HG02870 (cell line): ENCODE measurements around the gene MKS1.

Experiments used
- ATAC-seq: cut with Tn5 transposase; IDR thresholded peaks from one replicate; pipeline ENCODE4 v1.9.1; 2021; ENCODE audit warnings: mild to moderate bottlenecking, moderate library complexity; ENCODE audit not compliant: unreplicated experiment

The MKS1 gene

GRCh38 chr17:58205936-58206335, 13.1 kb downstream of the MKS1 start:
- ATAC-seq: no peak

GRCh38 chr17:58204796-58205195, 14.3 kb downstream of the MKS1 start:
- ATAC-seq: no peak

DNA sequence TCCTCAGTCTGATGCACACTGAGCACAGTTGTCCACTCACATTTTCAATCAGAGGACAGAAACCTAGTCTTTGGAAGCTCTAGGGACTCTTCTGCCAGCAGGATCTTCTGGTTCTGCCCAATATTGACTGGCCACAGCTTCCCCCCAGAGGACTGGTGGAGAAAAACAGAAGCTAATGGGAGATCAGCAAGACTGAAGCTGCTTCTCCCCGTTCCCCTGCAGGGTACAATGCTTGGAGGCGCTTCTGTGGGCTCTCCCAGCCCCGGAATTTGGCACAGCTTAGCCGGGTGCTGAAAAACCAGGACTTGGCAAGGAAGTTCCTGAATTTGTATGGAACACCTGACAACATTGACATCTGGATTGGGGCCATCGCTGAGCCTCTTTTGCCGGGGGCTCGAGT, 16.2 kb downstream of the MKS1 start:
- no peak for ATAC-seq

GRCh38 chr17:58200024-58200633, 18.9 kb downstream of the MKS1 start:
- no peak for ATAC-seq

DNA sequence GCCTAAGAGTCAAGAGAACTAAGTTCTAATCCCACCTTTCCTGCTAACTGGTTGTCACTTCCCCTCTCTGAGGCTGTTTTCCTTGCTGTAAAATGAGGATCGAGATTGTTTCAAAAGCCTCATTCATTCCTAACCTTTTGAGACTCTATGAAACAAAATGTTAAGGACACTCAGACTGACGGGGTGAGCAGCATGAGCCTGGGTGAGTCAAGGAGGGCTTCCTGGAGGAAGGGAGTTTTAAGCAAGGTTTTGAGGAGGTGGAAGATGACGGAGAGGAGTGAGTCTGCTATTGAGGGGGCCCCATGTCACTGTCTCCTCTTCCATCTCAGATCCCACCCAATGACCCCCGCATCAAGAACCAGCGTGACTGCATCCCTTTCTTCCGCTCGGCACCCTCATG, 22.4 kb downstream of the MKS1 start:
- ATAC-seq: no peak

GRCh38 chr17:58195518-58196123, 23.4 kb downstream of the MKS1 start:
- ATAC-seq: no peak

- no peak for ATAC-seq
Observed at GRCh38 chr17:58193641-58194255, 25.3 kb downstream of the MKS1 start.

GRCh38 chr17:58192612-58193011, 26.4 kb downstream of the MKS1 start, which contains the start of gene EPX:
Gene EPX (plus strand): TSS chr17:58192726. CDS start chr17:58192847, 121 bp downstream.
- no peak for ATAC-seq

DNA sequence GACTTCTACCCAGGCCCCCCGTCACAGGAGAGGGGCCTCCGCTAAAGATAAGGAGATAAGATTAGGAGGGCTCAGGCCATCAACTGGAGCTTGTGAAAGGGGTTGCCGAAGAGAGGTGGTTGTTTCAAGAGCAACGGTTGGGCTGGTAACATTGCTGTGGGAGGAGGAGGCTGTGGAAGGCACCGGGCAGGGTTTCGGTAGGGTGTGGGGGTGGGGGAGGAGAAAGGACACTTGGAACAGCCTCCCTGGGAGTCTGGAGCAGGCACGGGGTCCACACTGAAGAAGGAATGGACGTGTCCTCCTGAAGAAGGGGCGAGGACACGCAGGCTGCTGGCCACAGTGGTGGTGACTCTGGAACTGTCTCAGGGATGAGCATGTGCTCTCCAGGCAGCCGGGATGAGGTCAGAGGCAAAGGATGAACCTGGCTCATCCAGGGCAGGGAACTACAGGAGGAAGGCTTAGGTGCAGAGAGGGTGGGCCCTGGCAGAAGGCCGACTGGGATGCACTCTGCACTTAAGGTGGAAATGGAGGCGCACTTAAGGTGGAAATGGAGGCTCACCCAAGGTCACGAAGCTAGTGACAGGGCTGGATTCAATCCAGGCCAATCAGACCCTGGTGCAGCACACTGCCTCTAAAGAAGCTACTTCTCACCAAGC, 27.7 kb downstream of the MKS1 start:
- no peak for ATAC-seq

DNA sequence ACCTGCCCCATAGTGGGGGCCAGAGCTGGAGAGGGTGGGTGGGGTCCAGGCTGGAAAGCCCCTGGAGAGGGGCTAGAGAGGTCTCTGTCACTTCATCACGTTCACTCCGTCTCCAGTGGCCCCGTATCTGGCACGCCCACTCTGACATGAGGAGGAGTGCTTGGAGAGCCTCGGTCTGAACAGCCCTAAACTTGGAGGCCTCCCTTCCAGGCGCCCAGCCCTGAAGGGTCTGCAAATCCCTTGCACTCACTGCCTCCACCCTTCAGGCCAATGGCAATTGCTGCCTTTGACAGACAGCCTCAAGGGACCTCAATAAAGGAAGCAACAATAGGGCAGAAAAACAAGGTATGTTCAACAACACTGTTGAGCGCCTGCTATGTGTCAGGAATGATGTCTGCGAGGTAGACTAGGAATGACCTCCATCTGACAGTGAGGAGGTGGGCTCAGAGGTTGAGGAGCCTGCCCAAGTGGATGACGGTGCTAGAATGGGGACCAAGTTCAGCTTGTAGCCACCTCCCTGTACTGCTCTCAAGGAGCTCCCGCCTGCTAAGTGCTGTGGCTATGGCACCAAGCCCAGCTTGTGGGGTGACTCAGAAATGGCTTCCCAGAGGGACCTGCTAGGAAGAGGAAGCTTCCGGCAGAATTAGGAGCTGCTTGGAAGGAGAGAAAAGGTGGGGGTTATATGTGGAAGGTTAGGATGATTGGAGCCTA, 29.5 kb downstream of the MKS1 start:
- ATAC-seq: no peak

GRCh38 chr17:58187675-58188074, 31.4 kb downstream of the MKS1 start:
- no peak for ATAC-seq

DNA sequence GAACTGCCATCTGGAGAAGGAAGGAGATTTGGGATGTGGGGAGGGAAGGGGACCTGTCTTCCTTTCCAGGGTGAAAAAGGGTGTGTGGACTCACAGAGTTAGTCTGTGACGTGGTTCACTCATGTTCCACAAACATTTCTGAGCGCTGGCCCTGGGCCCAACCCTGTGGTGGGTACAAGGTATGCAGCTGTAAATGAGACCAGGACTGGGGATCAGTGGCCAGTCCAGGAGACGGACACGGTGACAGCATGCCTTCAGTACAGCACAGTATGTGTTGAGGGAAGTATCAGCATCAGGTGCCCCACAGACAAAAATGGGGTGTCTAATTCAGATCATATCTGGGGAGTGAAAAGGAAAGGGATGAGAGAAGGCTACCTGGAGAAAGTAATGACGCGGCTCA, 32.0 kb downstream of the MKS1 start:
- no peak for ATAC-seq

- no peak for ATAC-seq
Observed at GRCh38 chr17:58186591-58186990, 32.5 kb downstream of the MKS1 start.

DNA sequence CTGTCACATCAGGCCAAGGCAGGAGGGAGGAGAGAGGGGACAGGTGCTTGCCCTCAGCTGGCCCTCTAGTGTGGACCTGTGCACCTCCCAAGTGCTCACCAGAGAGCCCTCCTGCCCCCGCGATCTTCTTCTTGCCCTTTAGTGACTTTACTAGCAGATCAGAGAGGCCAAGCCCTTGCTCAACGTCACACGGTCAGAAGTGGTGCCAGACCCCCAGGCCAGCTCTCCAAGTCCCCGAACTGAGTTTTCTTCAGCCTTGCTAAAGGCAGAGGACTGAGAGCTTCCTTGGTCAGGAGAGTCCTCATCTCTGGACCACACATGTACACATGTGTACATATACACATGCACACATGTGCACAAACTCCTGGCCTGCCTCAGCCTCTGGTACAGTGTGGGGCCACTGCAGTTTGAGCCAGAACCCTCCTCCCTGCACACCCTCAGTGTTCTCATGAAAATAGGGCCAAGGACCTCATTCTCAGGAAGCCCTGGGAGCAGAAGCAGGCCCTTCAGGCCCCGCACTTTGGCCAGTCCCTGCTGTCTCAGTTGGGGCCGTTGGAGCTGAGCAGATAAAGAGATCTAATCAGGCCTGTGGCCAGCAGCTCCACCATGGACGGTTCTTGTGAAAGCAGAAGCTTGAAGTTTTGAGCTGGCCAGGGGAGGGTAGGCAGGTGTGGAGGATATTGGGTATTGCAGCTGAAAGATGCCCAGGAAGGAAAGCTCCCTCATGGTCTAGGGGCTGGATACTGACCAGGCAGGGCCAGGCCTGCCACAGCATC, 33.9 kb downstream of the MKS1 start:
- no peak for ATAC-seq

- ATAC-seq: no peak
Observed at GRCh38 chr17:58184308-58184985, 34.6 kb downstream of the MKS1 start.

DNA sequence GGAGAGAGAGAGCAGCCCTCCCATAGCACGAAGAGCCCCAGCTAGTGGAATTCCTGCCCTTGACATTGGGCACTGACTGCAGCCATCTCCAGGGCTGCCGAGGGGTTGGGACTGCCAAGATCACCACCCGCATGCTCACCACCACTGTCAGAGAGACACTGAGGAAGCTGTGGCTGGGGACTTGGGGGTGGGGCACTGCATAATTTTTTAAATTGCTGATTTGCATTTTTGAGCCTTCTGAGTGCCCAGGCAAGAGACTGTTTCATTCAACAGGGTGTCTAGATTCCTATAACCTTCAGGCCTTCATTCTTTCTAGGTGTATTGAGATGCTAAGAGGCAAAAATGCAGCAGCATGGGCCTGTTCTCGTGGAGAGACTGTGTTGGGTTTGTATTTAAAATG, 35.5 kb downstream of the MKS1 start:
- no peak for ATAC-seq

- ATAC-seq: no peak
Observed at GRCh38 chr17:58181796-58182195, 37.3 kb downstream of the MKS1 start.

DNA sequence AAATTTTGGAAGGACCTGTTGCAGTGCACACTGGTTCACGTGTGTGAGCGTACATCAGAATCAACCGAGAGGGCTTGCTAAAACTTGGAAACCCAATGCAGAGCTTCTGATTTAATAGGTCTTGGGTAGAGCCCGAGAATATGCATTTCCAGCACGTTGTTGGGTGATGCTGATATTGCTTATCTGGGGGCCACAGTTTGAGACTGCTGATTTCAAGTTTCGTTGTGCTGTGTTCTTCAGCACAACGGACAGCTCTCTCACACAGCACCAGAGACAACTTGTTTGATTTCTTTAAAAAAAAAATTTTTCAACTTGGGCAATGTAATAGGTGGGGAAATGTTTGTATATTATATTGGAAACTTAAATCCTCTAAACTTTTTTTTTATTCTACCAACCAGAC, 42.9 kb downstream of the MKS1 start:
- ATAC-seq: no peak

- ATAC-seq: no peak
Observed at GRCh38 chr17:58174871-58175270, 44.2 kb downstream of the MKS1 start.
